Measurements from ENCODE around the gene ATP6V1C2.

- TF ChIP-seq ZNF384 (IDR thresholded peaks at IDR 0.05) (no peak), ARNT (IDR thresholded peaks at IDR 0.05) (no peak), PKNOX1 (IDR thresholded peaks at IDR 0.05) (no peak), FOXM1 (IDR thresholded peaks at IDR 0.05; ENCODE audit: borderline replicate concordance) (no peak), SP1 (IDR thresholded peaks at IDR 0.05) (no peak), BHLHE40 (IDR thresholded peaks at IDR 0.05; ENCODE audit: borderline replicate concordance) (no peak), SUZ12 (IDR thresholded peaks at IDR 0.05) (no peak), FOXK2 (IDR thresholded peaks at IDR 0.05) (no peak), FOXA1 (IDR thresholded peaks at IDR 0.05) (no peak), LEF1 (IDR thresholded peaks at IDR 0.05; ENCODE audit: borderline replicate concordance) (no peak), TARDBP (IDR thresholded peaks at IDR 0.05) (no peak), HDGF (IDR thresholded peaks at IDR 0.05; ENCODE audit: borderline replicate concordance) (no peak), ELF4 (IDR thresholded peaks at IDR 0.05) (no peak)
These were observed 19.7 kb downstream of the ATP6V1C2 start for GRCh38 chr2:10741139-10741538.
